HG03575 (cell line): ENCODE results near the gene ARL14EP.

ENCODE experiments used
- ATAC-seq: cut with Tn5 transposase; IDR thresholded peaks from one replicate; pipeline ENCODE4 v1.9.1; 2021; ENCODE audit not compliant: unreplicated experiment, insufficient number of reproducible peaks, low FRiP score; ENCODE audit errors: extremely low read depth

ARL14EP gene

DNA sequence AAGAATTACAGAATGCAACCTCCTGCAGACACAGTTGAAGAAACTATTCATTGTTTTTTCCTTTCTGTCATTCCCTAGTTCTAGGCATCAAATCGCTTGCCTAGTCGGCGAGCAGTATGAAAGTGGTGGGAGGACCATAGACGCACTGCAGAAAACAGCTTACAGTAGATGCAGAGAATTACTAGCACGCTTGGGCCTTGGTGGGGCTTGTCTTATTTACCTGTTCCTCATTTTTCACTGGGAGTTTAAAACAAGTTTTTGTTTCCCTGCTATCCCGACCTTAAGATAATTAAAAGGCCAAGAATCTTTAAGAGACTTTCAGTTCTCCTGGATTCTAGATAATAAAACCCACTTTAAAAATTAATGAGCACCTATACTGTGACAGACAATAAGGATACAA is 713 bp upstream of the ARL14EP start:
- ATAC-seq: no peak

GRCh38 chr11:30326114-30326778 is 3.3 kb downstream of the ARL14EP start:
- ATAC-seq: no peak

DNA sequence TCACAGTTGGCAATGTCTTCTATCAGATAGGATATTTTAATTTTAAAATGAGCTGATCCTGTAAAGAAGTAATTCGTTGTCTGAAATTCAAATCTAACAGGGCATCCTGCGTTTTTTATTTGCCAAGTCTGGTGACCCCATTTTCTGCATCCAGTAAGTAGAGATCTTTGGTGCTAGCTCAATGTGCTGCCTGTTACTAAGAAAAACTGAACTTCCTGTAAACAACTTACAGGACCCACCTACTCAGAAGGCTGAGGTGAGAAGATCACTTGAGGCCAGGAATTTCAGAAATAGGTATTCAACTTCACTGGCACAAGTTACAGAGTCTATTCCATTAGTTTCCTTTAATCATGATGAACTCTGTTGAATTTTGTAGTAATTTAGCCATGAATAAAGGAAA is 4.0 kb downstream of the ARL14EP start:
- no peak for ATAC-seq

GRCh38 chr11:30328681-30329080 is 5.8 kb downstream of the ARL14EP start:
- no peak for ATAC-seq

DNA sequence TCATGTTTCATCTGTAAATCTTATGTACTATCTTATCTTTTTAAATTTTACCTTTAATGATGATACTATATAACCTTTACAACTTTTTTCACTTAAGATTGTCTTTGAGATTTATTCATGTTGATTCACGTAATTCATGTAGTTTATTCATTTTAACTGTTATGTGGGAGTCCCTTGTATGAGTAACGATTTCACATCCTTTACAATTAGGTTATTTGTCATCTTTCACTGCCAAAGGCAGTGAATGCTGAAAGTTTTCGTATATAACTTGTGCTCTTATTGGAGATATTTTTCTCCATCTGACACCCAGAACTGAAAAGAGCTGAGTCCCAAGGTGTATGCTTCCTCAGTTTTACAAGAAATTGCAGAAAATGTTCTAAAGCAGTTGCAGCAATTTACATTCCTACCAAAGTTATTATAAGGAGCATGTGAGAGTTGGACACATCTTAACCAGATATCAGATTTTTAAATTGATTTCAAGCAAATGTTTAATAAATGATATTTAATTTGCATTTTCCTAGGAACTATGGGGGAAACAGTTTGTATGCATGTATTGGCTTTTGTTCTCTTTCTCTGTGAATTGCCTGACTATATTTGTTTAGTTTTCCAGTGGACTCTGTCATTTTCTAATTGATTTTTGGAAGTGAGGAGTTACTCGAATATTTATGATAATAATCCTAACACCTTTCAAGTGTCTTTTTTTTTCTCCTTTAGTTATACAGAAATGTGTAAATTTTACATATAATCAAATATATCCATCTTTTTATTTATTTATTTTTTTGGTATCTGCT is 6.4 kb downstream of the ARL14EP start:
- no peak for ATAC-seq

GRCh38 chr11:30333405-30333804 is 10.5 kb downstream of the ARL14EP start:
- ATAC-seq: no peak

GRCh38 chr11:30342736-30343166 is 19.8 kb downstream of the ARL14EP start:
- peak; percentile 92 for ATAC-seq

DNA sequence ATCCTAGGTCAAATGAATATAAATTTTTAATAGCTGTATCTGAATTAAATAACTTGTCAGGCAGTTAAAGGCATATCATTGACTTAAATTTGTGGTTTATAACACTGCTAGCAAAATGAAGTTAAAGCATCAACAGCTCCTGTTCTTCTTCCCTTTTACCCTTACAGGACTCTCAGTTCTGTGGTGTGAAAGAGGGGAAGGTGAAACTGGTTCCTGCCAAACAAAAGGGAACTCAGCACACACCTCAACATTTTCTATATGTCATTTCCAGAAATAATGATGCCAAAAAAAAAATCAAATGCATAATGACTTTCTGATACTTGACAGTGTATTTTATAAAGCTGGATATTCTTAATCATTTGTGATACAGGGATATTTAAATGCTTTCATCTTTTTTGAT is 21.2 kb downstream of the ARL14EP start:
- ATAC-seq: no peak

GRCh38 chr11:30345644-30346043 is 22.7 kb downstream of the ARL14EP start:
- no peak for ATAC-seq

- ATAC-seq: no peak
Observed at GRCh38 chr11:30346068-30346688, 23.3 kb downstream of the ARL14EP start.

DNA sequence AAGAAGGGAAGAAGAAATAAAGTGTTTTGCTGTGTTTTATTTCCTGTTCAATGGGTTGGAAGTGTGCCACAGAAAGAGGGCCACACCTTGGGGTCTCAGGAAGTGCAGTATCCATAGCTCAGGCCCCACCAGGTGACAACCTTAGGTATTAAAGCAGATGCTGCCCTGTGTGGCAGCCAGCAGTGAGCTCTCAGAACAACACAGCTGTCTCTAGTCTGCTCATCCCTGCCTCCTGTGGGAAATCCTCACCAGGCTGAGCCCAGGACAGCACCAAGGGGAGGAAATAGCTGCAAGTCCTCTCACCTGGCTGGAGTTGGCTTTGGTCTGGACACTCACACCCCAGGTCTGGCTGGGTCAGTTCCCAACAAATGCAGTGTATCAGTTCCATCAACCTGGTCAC is 25.1 kb downstream of the ARL14EP start:
- no peak for ATAC-seq

GRCh38 chr11:30349885-30350284 is 27.0 kb downstream of the ARL14EP start:
- no peak for ATAC-seq

DNA sequence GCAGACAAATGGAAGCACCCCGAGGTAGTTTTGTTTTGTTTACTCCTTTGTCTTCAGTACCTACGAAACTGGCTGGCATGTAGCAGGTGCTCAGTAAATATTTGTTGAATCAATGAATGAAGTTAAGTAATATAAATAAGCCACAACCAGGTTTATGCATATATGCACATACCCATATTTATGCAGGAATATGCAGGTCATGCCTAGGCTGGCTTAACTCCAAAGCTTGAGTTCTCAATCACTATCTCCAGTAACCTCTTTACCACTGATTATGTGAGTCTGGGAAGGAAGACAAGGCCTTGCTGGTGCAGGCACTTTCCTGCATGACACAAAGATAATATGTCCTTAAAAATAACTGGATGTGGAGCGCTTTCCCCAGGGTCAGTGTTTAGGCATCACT is 27.5 kb downstream of the ARL14EP start:
- ATAC-seq: no peak

DNA sequence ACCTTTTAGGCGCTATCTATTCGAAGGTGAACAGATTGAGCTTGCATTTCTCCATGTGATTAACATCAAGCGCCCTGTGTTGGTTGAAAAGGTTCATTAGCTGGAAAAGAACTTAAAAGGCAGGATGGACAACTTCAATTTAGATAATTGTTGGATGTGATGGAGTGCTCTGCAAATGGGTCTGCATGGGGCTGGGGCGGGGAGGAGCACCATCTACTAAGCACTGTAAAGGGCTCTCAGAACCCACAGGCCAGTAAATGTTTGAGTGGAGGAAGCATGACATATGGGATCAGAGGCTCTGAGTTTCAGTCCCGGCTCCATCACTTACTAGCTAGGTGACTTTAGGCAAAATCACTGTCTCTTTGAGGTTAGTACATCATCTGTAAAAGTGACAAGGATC is 28.2 kb downstream of the ARL14EP start:
- ATAC-seq: no peak

- no peak for ATAC-seq
Observed at GRCh38 chr11:30356391-30356790, 33.5 kb downstream of the ARL14EP start.

- ATAC-seq: no peak
Observed at GRCh38 chr11:30357872-30358271, 35.0 kb downstream of the ARL14EP start.

- no peak for ATAC-seq
Observed at GRCh38 chr11:30358536-30358935, 35.6 kb downstream of the ARL14EP start.

- ATAC-seq: no peak
Observed at GRCh38 chr11:30360741-30361140, 37.8 kb downstream of the ARL14EP start.

- ATAC-seq: no peak
Observed at GRCh38 chr11:30364139-30364836, 41.4 kb downstream of the ARL14EP start.
